GM12878 (cell line): ENCODE data around the gene NPIPA5. TPM values are rescaled to one million over a fixed set of nuclear protein-coding genes. Genes with fewer than 3 reads are reported as not detected.
"Not testable (repeated sequence)": the region's sequence is repeated elsewhere in the genome, so short reads cannot be mapped to it uniquely, and the experiment has no call there.

ENCODE experiments used
- ATAC-seq: fragments of 200-7000 bp; cut with Tn5 transposase; 3 replicates; pipeline ENCODE4 v1.9.1; 2020; ENCODE audit warnings: mild to moderate bottlenecking, moderate library complexity
- BruUV-seq: library from RNA; stranded (reverse); fragments of 400-500 nt; replicated peaks from 2 replicates; lab custom pipeline; 2021; lab: Mats Ljungman, UMichigan
- CTCF ChIA-PET: fragments of 300-600 bp; sonication (Branson Sonifier 250); formaldehyde crosslinking; extraction: SDS; loops from one replicate; lab custom pipeline; 2021; ENCODE audit warnings: inconsistent platforms; lab: Yijun Ruan, JAX
- POLR2A ChIA-PET: fragments of 350-600 bp; formaldehyde crosslinking; extraction: SDS; loops from one replicate; lab custom pipeline; 2021; ENCODE audit warnings: inconsistent platforms; lab: Charles Lee
- RAD21 ChIA-PET: fragments of 300-600 bp; sonication (Branson Sonifier 250); formaldehyde crosslinking; loops from one replicate; lab custom pipeline; 2023; ENCODE audit warnings: antibody characterized with exemption; ENCODE audit not compliant: unreplicated experiment; lab: Charles Lee
- SMC1A ChIA-PET: fragments of 300-600 bp; sonication (Branson Sonifier 250); formaldehyde crosslinking; loops from one replicate; lab custom pipeline; 2023; ENCODE audit not compliant: unreplicated experiment, uncharacterized antibody; lab: Charles Lee
- DNase-seq: peaks from one replicate; pipeline ENCODE4 v3.0.0-alpha.2; 2011; ENCODE audit warnings: low read depth, low spot score
- FAIRE-seq: peaks from 3 replicates; lab custom pipeline; 2011; peaks lifted over from hg19 to GRCh38; lab: Jason Lieb, UNC
- H2AFZ ChIP-seq: 2 replicates; pipeline ENCODE4 v1.6.0; 2011; ENCODE audit warnings: low read depth, low read length, control low read depth; ENCODE audit not compliant: control insufficient read depth
- H3K27ac ChIP-seq: 2 replicates; pipeline ENCODE4 v1.5.1; 2011; ENCODE audit warnings: control low read depth; ENCODE audit not compliant: control insufficient read depth, insufficient read depth
- H3K27me3 ChIP-seq, 2 experiments: replicated peaks in 1 of 2; 2 replicates each; pipeline versions ENCODE4 v1.6.0 to v1.6.1; 2011; ENCODE audit warnings: low read length in 1 of 2; ENCODE audit not compliant: control insufficient read depth in 2 of 2, insufficient read depth in 2 of 2
- H3K36me3 ChIP-seq, 2 experiments: 2 replicates each; pipeline ENCODE4 v1.5.1; 2011; ENCODE audit warnings: low read length in 1 of 2; ENCODE audit not compliant: control insufficient read depth in 2 of 2, insufficient read depth in 2 of 2
- H3K4me1 ChIP-seq: 2 replicates; pipeline ENCODE4 v1.6.1; 2011; ENCODE audit warnings: mild to moderate bottlenecking, low read length, moderate library complexity, mixed read lengths; ENCODE audit not compliant: control insufficient read depth, insufficient read depth
- H3K4me2 ChIP-seq: 2 replicates; pipeline ENCODE4 v1.6.0; 2011; ENCODE audit warnings: control low read depth; ENCODE audit not compliant: control insufficient read depth, insufficient read depth
- H3K4me3 ChIP-seq: fragments of 200-600 bp; sonication (generic); 2 replicates; pipeline ENCODE4 v1.5.1; 2016
- H3K79me2 ChIP-seq: 2 replicates; pipeline ENCODE4 v1.6.0; 2011; ENCODE audit warnings: low read length; ENCODE audit not compliant: control insufficient read depth, insufficient read depth
- H3K9ac ChIP-seq: 2 replicates; pipeline ENCODE4 v1.8.0; 2011; ENCODE audit warnings: low read length, control low read depth, mixed read lengths; ENCODE audit not compliant: control insufficient read depth, insufficient read depth
- H3K9me3 ChIP-seq: replicated peaks from 3 replicates; pipeline ENCODE4 v1.5.1; 2011; ENCODE audit warnings: mild to moderate bottlenecking, low read length; ENCODE audit not compliant: control insufficient read depth, insufficient read depth
- H4K20me1 ChIP-seq: 2 replicates; pipeline ENCODE4 v1.6.0; 2011; ENCODE audit not compliant: control insufficient read depth, insufficient read depth
- JUNB ChIP-seq: IDR thresholded peaks from 2 replicates; pipeline ENCODE4 v1.6.1; 2016; ENCODE audit warnings: antibody characterized with exemption, mild to moderate bottlenecking
- TCF12 ChIP-seq: IDR thresholded peaks from 2 replicates; pipeline ENCODE4 v1.6.1; 2011; ENCODE audit warnings: low read depth, mild to moderate bottlenecking, low read length
- WRNIP1 ChIP-seq: IDR thresholded peaks from 2 replicates; pipeline ENCODE4 v1.6.1; 2011; ENCODE audit warnings: low read depth, low read length, improper control_type of control experiment, borderline replicate concordance
- ZZZ3 ChIP-seq: IDR thresholded peaks from 2 replicates; pipeline ENCODE4 v1.6.1; 2011; ENCODE audit warnings: low read depth; ENCODE audit not compliant: control insufficient read depth, insufficient read length
- WGBS: methylation state at CpG from one replicate; pipeline ENCODE4 v1.1.6; 2016; ENCODE audit warnings: low lambda C conversion rate; ENCODE audit not compliant: insufficient replicate concordance, insufficient coverage; ENCODE audit errors: missing lambda C conversion rate; 5-methylcytosine and 5-hydroxymethylcytosine counted together
- in situ Hi-C: fragments of 300-500 bp; cut with MboI; formaldehyde crosslinking; loops from 9 replicates; pipeline ENCODE4 v1.14.3; 2018; ENCODE audit warnings: mixed read lengths
- intact Hi-C: fragments of 100-400 bp; cut with micrococcal nuclease; formaldehyde crosslinking; loops from one replicate; pipeline ENCODE4 v1.14.2; 2022; ENCODE audit not compliant: unreplicated experiment
- polyA plus RNA-seq, 11 experiments: library from polyadenylated mRNA; depleted of rRNA in 4 of 11; unstranded in 6 of 11; stranded (reverse) in 5 of 11; fragments of >200 nt; fragmentation: Nextera tagmentation in 4 of 11; fragmentation: Illumina TruSeq in 1 of 11; extraction: Ambion mirVana in 4 of 11; extraction: Trizol in 1 of 11; gene quantifications; 1 replicate in 1 of 11; 2 replicates in 10 of 11; pipeline versions ENCODE4 v1.2.1 to v1.2.3, GENCODE V29; 2011 to 2016; ENCODE audit warnings: inconsistent platforms in 2 of 11, missing spikeins in 2 of 11, low read depth in 1 of 11
- total RNA-seq, 4 experiments: library from RNA; depleted of rRNA in 3 of 4; stranded (reverse); fragments of >200 nt in 3 of 4; fragmentation: Illumina TruSeq in 1 of 4; extraction: Trizol in 1 of 4; gene quantifications; 2 replicates each; pipeline versions ENCODE4 v1.2.1 to v1.2.3, GENCODE V29; 2013 to 2021
- TF ChIP-seq, protein P1 (sequence below): fragments of 450-650 bp; formaldehyde crosslinking; IDR thresholded peaks from 2 replicates; pipeline ENCODE4 v1.4.0; 2022; ENCODE audit warnings: mild to moderate bottlenecking, moderate library complexity

The NPIPA5 gene
- total and polyA plus RNA-seq, 10 of the 15 experiments (the other 5 are each of a cell fraction or from before 2014, with no cell fraction given) = 1.2 to 12.1 (median 3.6) TPM

DNA sequence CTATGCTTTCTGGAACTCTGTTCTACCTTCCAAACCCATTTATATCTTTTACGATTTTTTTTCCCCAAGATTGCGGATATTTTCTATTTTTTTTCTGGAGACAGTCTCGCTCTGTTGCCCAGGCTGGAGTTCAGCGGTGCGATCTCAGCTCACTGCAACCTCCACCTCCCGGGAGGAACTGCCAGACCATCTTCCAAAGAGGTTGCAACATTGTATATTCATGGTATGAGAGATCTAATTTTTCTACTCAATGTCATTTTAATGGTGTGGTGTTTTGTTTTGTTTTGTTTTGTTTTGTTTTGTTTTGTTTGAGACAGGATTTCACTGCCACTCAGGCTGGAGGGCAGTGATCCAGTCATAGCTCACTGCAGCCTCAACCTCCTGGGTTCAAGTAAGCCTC is 47.8 kb upstream of the NPIPA5 start:
- ChIA-PET SMC1A (no interaction called here), CTCF (interaction anchor here (1.2 to 2.3 kb wide), 6 partner anchors 11 to 279 kb away, joined by 3 to 15 read pairs (median 4); no protein-coding TSS in a partner anchor), RAD21 (interaction anchor here (1.0 kb wide), 1 partner anchor 124 kb away, joined by 3 read pairs; no protein-coding TSS in a partner anchor), POLR2A (no interaction called here)
- no TSS peak for BruUV-seq
- Histone ChIP-seq H3K79me2 (no peaks in the 10 kb centered on the region), H3K9me3 (no peaks in the 10 kb centered on the region), H3K36me3 (no peaks in the 10 kb centered on the region), H3K27ac (no peak overlapping the region), H3K4me2 (no peak overlapping the region), H3K4me3 (no peak overlapping the region), H3K9ac (no peak overlapping the region), H2AFZ (no peak overlapping the region), H3K27me3 (no peaks in the 10 kb centered on the region), H4K20me1 (no peaks in the 10 kb centered on the region), H3K4me1 (no peaks in the 10 kb centered on the region)
- intact Hi-C loops = loop anchor here (5.0 to 10.0 kb wide), 2 partner anchors 279 to 331 kb away; no protein-coding TSS in a partner anchor
- TF ChIP-seq JUNB = no peak
- WGBS = 37% methylated on average over 6 of the region's 6 CpGs
- FAIRE-seq (no peak), ATAC-seq (no peak), DNase-seq (no peak)
- in situ Hi-C loops = no loop called here

DNA sequence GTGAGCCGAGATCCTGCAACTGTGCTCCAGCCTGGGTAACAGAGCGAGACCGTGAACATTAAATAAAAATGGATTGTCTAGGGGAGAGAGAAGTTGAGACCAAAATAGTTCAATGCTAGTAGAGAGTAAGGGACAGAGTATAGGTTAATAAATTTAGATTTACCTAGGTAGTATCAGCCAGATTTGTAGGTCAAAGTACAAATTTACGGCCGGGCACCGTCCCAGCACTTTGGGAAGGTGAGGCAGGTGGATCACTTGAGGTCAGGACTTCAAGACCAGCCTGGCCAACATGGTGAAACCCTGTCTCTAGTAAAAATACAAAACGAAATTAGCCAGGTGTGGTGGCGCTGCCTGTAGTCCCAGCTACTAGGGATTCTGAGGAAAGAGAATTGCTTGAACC is 44.1 kb upstream of the NPIPA5 start:
- Histone ChIP-seq H2AFZ (no peak overlapping the region), H3K4me1 (no peaks in the 10 kb centered on the region), H3K36me3 (no peaks in the 10 kb centered on the region), H4K20me1 (no peaks in the 10 kb centered on the region), H3K4me3 (no peak overlapping the region), H3K27me3 (no peaks in the 10 kb centered on the region), H3K4me2 (no peak overlapping the region), H3K27ac (no peak overlapping the region)
- no TSS peak for BruUV-seq
- intact Hi-C loops = loop anchor here (10.0 kb wide), 1 partner anchor 283 kb away; no protein-coding TSS in a partner anchor
- ChIA-PET POLR2A (no interaction called here), RAD21 (no interaction called here), SMC1A (interaction anchor here (1.1 kb wide), 1 partner anchor 17 kb away, joined by 3 read pairs; no protein-coding TSS in a partner anchor), CTCF (interaction anchor here (0.7 kb wide), 1 partner anchor 21 kb away, joined by 3 read pairs; no protein-coding TSS in a partner anchor)
- ATAC-seq (no peak), FAIRE-seq (no peak), DNase-seq (no peak)
- 49% methylated on average over 8 of the region's 8 CpGs for WGBS
- in situ Hi-C loops = loop anchor here (25.0 kb wide), 1 partner anchor 610 kb away; no protein-coding TSS in a partner anchor
- no peak for TF ChIP-seq ZZZ3
- TF ChIP-seq WRNIP1 = no peak
- TF ChIP-seq, protein P1, sequence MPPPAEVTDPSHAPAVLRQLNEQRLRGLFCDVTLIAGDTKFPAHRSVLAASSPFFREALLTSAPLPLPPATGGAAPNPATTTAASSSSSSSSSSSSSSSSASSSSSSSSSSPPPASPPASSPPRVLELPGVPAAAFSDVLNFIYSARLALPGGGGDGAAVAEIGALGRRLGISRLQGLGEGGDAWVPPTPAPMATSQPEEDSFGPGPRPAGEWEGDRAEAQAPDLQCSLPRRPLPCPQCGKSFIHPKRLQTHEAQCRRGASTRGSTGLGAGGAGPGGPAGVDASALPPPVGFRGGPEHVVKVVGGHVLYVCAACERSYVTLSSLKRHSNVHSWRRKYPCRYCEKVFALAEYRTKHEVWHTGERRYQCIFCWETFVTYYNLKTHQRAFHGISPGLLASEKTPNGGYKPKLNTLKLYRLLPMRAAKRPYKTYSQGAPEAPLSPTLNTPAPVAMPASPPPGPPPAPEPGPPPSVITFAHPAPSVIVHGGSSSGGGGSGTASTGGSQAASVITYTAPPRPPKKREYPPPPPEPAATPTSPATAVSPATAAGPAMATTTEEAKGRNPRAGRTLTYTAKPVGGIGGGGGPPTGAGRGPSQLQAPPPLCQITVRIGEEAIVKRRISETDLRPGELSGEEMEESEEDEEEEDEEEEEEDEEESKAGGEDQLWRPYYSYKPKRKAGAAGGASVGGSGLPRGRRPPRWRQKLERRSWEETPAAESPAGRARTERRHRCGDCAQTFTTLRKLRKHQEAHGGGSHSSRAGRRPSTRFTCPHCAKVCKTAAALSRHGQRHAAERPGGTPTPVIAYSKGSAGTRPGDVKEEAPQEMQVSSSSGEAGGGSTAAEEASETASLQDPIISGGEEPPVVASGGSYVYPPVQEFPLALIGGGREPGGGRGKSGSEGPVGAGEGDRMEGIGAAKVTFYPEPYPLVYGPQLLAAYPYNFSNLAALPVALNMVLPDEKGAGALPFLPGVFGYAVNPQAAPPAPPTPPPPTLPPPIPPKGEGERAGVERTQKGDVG = no peak
- no peak for TF ChIP-seq TCF12
- TF ChIP-seq, all 136 proteins: peak for 0
- no peaks in the 10 kb centered on the region for H3K9me3 ChIP-seq
- no peak overlapping the region for H3K9ac ChIP-seq
- H3K79me2 ChIP-seq = no peaks in the 10 kb centered on the region

DNA sequence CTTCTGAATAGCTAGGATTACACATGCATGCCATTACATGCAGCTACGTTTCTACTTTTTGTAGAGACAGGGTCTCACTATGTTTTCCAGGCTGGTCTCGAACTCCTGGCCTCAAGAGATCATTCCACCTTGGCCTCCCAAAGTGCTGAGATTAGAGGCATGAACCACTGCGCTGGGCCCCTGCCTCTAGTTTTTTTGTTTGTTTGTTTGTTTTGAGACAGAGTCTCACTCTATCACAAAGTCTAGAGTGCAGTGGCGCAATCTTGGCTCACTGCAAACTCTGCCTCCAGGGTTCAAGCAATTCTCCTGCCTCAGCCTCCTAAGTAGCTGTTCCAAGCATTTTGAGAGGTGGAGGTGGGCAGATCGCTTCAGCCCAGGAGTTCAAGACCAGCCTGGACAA is 43.6 kb upstream of the NPIPA5 start:
- in situ Hi-C loops (loop anchor here (25.0 kb wide), 1 partner anchor 609 kb away; no protein-coding TSS in a partner anchor), intact Hi-C loops (loop anchor here (10.0 kb wide), 1 partner anchor 283 kb away; no protein-coding TSS in a partner anchor)
- POLR2A ChIA-PET, H3K9ac ChIP-seq, H2AFZ ChIP-seq, ATAC-seq, H3K9me3 ChIP-seq, H3K27ac ChIP-seq, H4K20me1 ChIP-seq, H3K4me2 ChIP-seq, H3K27me3 ChIP-seq, DNase-seq, H3K4me1 ChIP-seq, H3K4me3 ChIP-seq, H3K36me3 ChIP-seq, BruUV-seq, FAIRE-seq, RAD21 ChIA-PET, H3K79me2 ChIP-seq: not testable (repeated sequence)
- WGBS = 35% methylated on average over 5 of the region's 5 CpGs
- ChIA-PET CTCF (interaction anchor here (0.7 kb wide), 1 partner anchor 21 kb away, joined by 3 read pairs; no protein-coding TSS in a partner anchor), SMC1A (interaction anchor here (1.1 kb wide), 1 partner anchor 17 kb away, joined by 3 read pairs; no protein-coding TSS in a partner anchor)
